ENCODE results near the gene MBP.
"Not testable (repeated sequence)": the region's sequence is repeated elsewhere in the genome, so short reads cannot be mapped to it uniquely, and the experiment has no call there.

The MBP gene

GRCh38 chr18:76992226-76993084, 140.1 kb downstream of the MBP start:
- peaks cover 11% of the 10 kb centered on the region for H3K27me3 Mint-ChIP-seq (ENCODE audit: low read depth)
- peaks cover 36% of the 10 kb centered on the region for H3K4me1 Mint-ChIP-seq
- H3K9me3 Mint-ChIP-seq = peaks cover 2% of the 10 kb centered on the region
- TF ChIP-seq CTCF (IDR thresholded peaks at IDR 0.05; ENCODE audit: unreplicated experiment in 3 of 3) = no peak
- H3K36me3 Mint-ChIP-seq (ENCODE audit: low read depth) = no peaks in the 10 kb centered on the region
- no peak overlapping the region for H3K4me3 Mint-ChIP-seq
- peak overlapping the region; percentile 76 to 97 (median 93) for H3K27ac Mint-ChIP-seq

- peak overlapping the region; percentile 6 to 61 (median 48) for H3K27ac Mint-ChIP-seq
- H3K27me3 Mint-ChIP-seq (ENCODE audit: low read depth) = peaks cover 11% of the 10 kb centered on the region
- H3K4me3 Mint-ChIP-seq = no peak overlapping the region
- H3K4me1 Mint-ChIP-seq = peaks cover 28% of the 10 kb centered on the region
- no peaks in the 10 kb centered on the region for H3K36me3 Mint-ChIP-seq (ENCODE audit: low read depth)
- TF ChIP-seq CTCF (IDR thresholded peaks at IDR 0.05; ENCODE audit: unreplicated experiment in 3 of 3) = no peak
- peaks cover 2% of the 10 kb centered on the region for H3K9me3 Mint-ChIP-seq
Measured at GRCh38 chr18:76991021-76991688, 141.4 kb downstream of the MBP start.

- Mint-ChIP-seq H3K4me1 (peaks cover 22% of the 10 kb centered on the region), H3K27me3 (ENCODE audit: low read depth) (peaks cover 11% of the 10 kb centered on the region), H3K27ac (peak overlapping the region; percentile 6 to 61 (median 48))
- not testable (repeated sequence) for H3K36me3 Mint-ChIP-seq (ENCODE audit: low read depth); H3K9me3 Mint-ChIP-seq; H3K4me3 Mint-ChIP-seq
Measured at GRCh38 chr18:76990343-76991020, 142.1 kb downstream of the MBP start.

- no peaks in the 10 kb centered on the region for H3K9me3 Mint-ChIP-seq
- TF ChIP-seq CTCF (IDR thresholded peaks at IDR 0.05; ENCODE audit: unreplicated experiment in 3 of 3) = no peak
- H3K36me3 Mint-ChIP-seq (ENCODE audit: low read depth) = no peaks in the 10 kb centered on the region
- peaks cover 11% of the 10 kb centered on the region for H3K27me3 Mint-ChIP-seq (ENCODE audit: low read depth)
- H3K4me1 Mint-ChIP-seq = peaks cover 17% of the 10 kb centered on the region
- no peak overlapping the region for H3K4me3 Mint-ChIP-seq
- peak overlapping the region in 1 of 3 experiments; percentile 61 for H3K27ac Mint-ChIP-seq
Measured at GRCh38 chr18:76989647-76990190, 142.9 kb downstream of the MBP start.

GRCh38 chr18:76988827-76989646, 143.5 kb downstream of the MBP start:
- Mint-ChIP-seq H3K4me1 (peaks cover 11% of the 10 kb centered on the region), H3K27ac (no peak overlapping the region), H3K4me3 (no peak overlapping the region), H3K9me3 (no peaks in the 10 kb centered on the region), H3K36me3 (ENCODE audit: low read depth) (no peaks in the 10 kb centered on the region), H3K27me3 (ENCODE audit: low read depth) (peaks cover 11% of the 10 kb centered on the region)
- no peak for TF ChIP-seq CTCF (IDR thresholded peaks at IDR 0.05; ENCODE audit: unreplicated experiment in 3 of 3)

Data from nephron (organoid).